Measurements from ENCODE around the gene RITA1.
"Not testable (repeated sequence)": the region's sequence is repeated elsewhere in the genome, so short reads cannot be mapped to it uniquely, and the experiment has no call there.

RITA1 gene

GRCh38 chr12:113140706-113141105 lies 44.8 kb upstream of the RITA1 start:
- no peak for DNase-seq (ENCODE audit: low read depth, low spot score)
- H3K4me3 ChIP-seq (ENCODE audit: low read depth, low read length), result no peak overlapping the region
- TF ChIP-seq CTCF (IDR thresholded peaks at IDR 0.05; ENCODE audit: insufficient read depth, low read length, missing control alignments), result no peak
- POLR2A ChIA-PET, result no interaction called here
- CTCF ChIA-PET, result no interaction called here

GRCh38 chr12:113141716-113142115 lies 43.8 kb upstream of the RITA1 start:
- H3K4me3 ChIP-seq (ENCODE audit: low read depth, low read length); CTCF ChIA-PET; POLR2A ChIA-PET; DNase-seq (ENCODE audit: low read depth, low spot score): not testable (repeated sequence)

- H3K4me3 ChIP-seq (ENCODE audit: low read depth, low read length), result no peak overlapping the region
- no peak for DNase-seq (ENCODE audit: low read depth, low spot score)
- CTCF ChIA-PET, result no interaction called here
- POLR2A ChIA-PET, result no interaction called here
- no peak for TF ChIP-seq CTCF (IDR thresholded peaks at IDR 0.05; ENCODE audit: insufficient read depth, low read length, missing control alignments)
Observed at GRCh38 chr12:113142173-113142885, 43.2 kb upstream of the RITA1 start.

- TF ChIP-seq CTCF (IDR thresholded peaks at IDR 0.05; ENCODE audit: insufficient read depth, low read length, missing control alignments), result no peak
- DNase-seq (ENCODE audit: low read depth, low spot score), result no peak
- POLR2A ChIA-PET, result interaction anchor here (0.5 kb wide), 1 partner anchor 80 kb away, joined by 3 read pairs; no protein-coding TSS in a partner anchor
- CTCF ChIA-PET, result no interaction called here
- no peak overlapping the region for H3K4me3 ChIP-seq (ENCODE audit: low read depth, low read length)
Observed at GRCh38 chr12:113142886-113143332, 42.6 kb upstream of the RITA1 start.

- no peak overlapping the region for H3K4me3 ChIP-seq (ENCODE audit: low read depth, low read length)
- no peak for TF ChIP-seq CTCF (IDR thresholded peaks at IDR 0.05; ENCODE audit: insufficient read depth, low read length, missing control alignments)
- no peak for DNase-seq (ENCODE audit: low read depth, low spot score)
- ChIA-PET POLR2A (no interaction called here), CTCF (interaction anchor here (1.3 kb wide), 1 partner anchor 95 kb away, joined by 4 read pairs; no protein-coding TSS in a partner anchor)
Observed at GRCh38 chr12:113143959-113144358, 41.6 kb upstream of the RITA1 start.

GRCh38 chr12:113144806-113145205 lies 40.7 kb upstream of the RITA1 start:
- POLR2A ChIA-PET, result no interaction called here

More at GRCh38 chr12:113144806-113145205, 40.7 kb upstream of the RITA1 start:
- no peak for TF ChIP-seq CTCF (IDR thresholded peaks at IDR 0.05; ENCODE audit: insufficient read depth, low read length, missing control alignments)
- H3K4me3 ChIP-seq (ENCODE audit: low read depth, low read length), result no peak overlapping the region
- no peak for DNase-seq (ENCODE audit: low read depth, low spot score)
- CTCF ChIA-PET, result interaction anchor here (0.7 to 1.3 kb wide), 3 partner anchors 9 to 152 kb away, joined by 3 to 4 read pairs (median 4); no protein-coding TSS in a partner anchor

Measured in AG04449 (cell line).